HUDEP-2 (cell line): Measurements from ENCODE around the gene DAG1.
"Not testable (repeated sequence)": the region's sequence is repeated elsewhere in the genome, so short reads cannot be mapped to it uniquely, and the experiment has no call there.

Experiments
- DNase-seq, 76 experiments: peaks; one replicate each; lab custom pipeline; 2025; ENCODE audit not compliant: unreplicated experiment in 76 of 76; lab: John Stamatoyannopoulos, UW

Gene DAG1

GRCh38 chr3:49469037-49469935 lies 781 bp upstream of the DAG1 start:
- DNase-seq, result peak in 7 of 76 experiments; percentile 20 to 48 (median 27)

- peak in 6 of 76 experiments; percentile 42 to 59 (median 47) for DNase-seq
Observed at GRCh38 chr3:49470714-49471420, 800 bp downstream of the DAG1 start.

DNA sequence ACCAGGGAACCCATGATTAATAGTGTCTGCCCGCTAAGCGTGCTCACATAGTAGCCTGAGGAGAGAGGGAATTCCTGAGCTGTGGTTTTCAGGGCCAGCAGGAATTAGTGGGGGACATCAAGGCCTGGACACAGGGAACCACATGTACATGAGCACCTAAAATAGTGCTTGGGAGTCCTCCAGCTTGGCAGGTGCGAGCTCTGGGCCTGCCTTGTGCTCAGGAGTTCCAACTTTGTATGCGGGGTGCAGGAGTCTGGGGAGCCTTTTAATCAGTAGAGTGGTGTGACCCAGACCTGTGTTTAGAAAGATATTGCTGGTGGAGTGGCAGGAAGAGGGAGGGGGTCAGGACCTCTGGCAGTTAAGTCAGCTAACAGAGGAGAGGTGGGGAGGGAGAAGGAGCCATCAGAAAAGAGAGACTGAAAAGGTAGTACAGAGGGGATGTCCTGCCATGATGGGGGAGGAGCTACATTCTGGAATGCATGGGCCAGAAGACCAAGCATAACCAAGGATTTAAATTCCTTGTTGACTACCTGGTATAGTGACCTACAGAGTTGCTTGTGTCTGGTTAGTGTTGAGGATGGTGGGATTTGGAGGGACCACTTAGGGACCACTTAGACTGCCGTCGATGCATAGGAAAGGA lies 1.9 kb downstream of the DAG1 start:
- peak in 10 of 76 experiments; percentile 4 to 34 (median 16) for DNase-seq

DNA sequence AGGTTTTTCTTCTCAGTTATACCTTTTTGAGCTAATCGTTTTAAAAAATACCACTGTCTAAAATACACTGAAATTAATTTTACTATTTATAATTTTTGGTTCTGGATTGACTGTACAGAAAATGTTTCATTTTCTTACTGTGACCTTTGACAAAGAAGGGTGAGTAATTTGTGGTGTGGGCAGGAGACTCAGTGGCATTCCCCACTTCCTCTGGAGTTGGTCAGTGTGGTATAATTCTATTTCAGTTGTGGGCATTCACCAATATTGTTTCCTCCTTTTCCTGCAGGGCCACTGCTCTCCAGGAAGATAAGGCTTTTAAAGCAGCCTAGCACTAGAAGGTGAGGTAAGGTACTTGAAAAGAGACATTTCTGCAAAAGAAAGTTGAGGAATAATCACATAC lies 6.5 kb downstream of the DAG1 start:
- DNase-seq, result no peak

DNA sequence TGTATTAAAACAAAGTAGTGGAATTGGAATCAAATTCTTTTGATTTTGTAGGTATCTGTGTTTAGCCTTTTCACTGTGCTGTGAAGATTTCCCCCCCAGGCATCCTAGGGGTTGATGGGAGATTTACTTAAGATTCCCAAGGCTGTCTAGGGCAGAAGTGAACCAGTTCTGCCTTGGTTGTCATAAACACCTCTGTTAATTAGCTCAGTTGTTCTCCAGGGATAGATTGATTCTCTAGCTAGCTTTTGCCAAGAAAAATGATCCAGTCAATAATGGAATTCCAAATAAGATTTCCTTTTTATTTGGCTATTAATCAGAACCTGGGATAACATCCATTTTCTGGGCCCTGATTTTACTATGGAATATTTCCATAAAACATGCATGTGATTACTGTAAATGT lies 12.7 kb downstream of the DAG1 start:
- no peak for DNase-seq

- no peak for DNase-seq
Observed at GRCh38 chr3:49484471-49484870, 14.4 kb downstream of the DAG1 start.

DNA sequence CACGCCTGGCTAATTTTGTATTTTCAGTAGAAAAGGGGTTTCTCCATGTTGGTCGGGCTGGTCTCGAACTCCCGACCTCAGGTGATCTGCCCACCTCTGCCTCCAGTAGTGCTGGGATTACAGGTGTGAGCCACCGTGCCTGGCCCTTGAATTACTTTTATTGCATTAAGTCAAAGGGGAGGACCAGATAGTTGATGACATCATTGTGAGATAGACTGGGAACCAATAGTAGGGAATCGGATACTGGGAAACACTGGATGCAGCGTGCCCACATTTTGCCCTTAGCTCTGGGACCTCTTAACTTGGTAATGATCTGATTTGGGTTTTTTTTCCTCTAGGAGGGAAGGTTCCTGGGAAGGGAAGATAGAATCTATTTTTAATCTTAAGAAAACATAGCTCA lies 19.2 kb downstream of the DAG1 start:
- no peak for DNase-seq

DNA sequence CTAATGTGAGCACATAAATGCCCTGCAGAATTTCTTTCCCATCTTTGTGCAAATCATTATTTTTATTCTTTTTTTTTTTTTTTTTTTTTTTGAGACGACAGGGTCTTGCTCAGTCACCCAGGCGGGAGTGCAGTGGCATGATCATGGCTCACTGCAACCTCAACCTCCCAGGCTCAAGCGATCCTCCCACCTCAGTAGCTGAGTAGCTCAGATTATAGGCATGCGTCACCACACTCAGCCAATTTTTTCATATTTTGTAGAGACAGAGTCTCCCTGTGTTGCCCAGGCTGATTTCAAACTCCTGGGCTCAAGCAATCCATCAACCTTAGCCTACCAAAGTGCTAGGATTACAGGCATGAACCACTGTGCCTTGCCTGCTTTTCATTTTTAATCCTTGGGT lies 22.9 kb downstream of the DAG1 start:
- no peak for DNase-seq

DNA sequence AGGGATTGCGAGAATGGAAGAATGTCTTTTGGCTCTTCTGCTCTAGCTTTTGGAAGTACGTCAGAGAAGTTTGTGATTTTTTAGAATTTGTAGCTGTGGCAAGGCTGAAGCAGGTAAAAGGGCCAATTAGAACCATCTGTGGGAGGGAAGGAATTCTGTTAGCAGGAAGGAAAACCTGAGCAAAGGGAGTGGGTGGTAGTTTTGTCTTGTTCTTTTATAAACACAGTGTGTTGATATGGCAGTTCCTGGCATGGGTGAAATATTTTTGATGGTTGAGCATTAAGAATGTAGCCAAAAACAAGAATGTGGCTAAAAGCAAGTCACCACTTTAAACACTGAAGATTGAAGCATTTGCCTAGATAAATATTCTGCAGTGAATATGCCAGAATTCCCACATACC lies 23.8 kb downstream of the DAG1 start:
- DNase-seq, result no peak

DNA sequence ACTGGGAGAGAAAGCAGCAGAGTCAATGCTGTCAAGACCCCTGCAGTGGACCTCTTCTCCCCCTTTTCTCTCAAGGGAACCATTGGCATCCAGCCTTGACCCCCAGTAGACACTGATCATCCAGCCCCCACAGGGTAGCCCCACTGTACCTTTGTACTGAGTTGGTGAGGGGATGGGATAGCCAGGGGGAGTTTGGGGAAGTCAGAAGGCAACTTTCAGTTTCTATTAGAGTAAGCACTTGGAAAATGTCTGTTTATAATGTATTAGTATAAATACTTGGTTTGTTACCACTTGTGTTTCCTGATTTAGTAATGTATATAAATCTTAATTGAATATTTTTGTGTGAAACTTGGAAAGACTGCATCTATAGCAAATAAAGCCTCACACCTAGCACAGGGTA lies 25.0 kb downstream of the DAG1 start:
- no peak for DNase-seq

DNA sequence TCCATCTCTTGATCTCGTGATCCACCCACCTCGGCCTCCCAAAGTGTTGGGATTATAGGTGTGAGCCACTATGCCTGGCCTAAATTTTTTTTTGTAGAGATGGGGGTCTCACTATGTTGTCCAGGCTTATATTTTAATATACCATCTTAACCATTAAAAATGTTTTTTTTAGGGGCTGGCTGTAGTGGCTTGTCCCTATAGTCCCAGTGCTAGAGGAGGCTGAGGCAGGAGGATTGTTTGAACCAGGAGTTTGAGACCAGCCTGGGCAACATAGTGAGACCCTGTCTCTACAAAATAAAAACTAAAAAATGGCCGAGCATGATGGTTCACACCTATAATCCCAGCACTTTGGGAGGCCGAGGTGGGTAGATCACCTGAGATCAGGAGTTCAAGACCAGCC lies 26.8 kb downstream of the DAG1 start:
- DNase-seq, result not testable (repeated sequence)

DNA sequence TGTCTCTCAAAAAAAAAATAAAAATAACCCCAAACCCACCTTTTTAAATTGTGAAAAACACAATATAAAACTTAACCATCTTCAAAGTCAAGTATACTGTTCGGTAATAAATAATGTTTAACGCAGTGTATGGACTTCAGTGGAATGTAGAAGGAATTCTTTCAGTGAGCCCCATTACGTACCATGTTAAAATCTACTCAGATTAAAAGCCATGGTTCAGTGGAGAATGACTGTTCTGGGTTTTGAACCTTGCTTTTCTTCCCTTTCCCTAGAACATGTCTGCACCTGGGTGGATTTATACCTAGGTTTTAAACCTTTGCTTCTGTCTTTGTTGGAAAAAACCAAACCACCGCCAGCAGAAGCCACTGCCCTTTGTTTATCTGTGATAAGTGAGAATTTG lies 27.5 kb downstream of the DAG1 start:
- DNase-seq, result no peak

- DNase-seq, result no peak
Observed at GRCh38 chr3:49498239-49498638, 28.2 kb downstream of the DAG1 start.

GRCh38 chr3:49498648-49499047 lies 28.6 kb downstream of the DAG1 start:
- no peak for DNase-seq

DNA sequence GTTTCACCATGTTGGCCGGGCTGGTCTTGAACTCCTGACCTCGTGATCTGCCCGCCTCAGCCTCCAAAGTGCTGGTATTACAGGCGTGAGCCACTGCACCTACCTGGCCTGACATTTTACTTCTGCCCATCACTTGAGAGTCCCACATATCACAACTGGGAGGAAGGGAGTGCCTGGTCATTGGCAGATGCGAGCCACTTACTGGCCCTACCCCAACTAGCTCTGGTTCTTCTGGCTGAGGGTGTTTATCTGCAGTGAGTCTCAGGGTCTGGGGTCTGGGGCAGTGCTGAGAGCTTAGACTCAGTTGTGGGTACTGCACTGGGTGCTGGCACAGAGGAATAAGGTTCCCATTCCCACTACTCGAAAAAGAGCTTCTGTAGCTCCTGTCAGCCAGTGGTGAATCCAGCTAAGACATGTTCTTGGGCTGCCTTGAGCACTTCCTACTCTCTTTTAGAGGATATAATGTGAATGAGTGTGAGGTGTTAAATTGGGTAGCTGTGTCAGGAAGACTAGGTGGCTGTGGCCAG lies 30.2 kb downstream of the DAG1 start:
- DNase-seq, result peak in 25 of 76 experiments; percentile 3 to 63 (median 30)

DNA sequence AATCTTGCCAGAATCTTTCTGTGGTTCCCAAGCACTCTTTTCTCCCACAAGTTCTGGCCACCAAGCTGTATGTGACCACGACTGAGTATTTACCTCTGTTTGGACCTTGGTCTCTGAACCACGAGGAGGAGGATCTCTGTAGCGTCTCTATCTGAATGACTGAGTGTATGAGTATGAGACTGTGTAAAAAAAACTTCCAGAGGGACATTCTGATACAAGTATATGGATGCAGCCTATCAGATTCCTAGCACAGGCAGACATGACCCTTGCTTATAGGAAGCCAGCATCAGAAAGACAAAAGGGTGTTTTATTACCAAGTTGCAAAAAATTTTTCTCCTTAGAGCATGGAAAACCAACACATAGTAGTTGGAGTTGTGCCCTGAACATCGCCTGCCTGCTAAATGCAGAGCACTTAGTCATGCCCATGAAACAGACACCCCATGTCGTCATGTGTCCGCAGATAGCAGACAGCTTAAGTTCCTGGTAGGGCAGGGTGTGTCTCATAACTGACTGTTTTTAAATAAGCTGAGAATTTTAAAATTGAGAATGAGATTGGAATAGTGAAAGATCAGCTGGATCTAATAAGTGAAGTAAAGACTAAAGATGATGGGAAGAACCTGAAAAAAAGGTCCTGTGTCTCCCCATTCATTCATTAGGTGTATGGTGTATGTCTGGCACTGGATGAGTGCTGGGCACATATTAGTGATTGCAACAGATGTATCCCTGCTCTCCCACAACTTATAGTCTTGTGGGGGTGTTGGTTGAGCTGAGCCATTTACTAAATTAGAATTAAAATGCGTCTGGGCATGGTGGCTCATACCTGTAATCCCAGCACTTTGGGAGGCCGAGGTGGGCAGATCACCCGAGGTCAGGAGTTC lies 30.9 kb downstream of the DAG1 start:
- peak in 75 of 76 experiments; percentile 29 to 90 (median 74) for DNase-seq

- no peak for DNase-seq
Observed at GRCh38 chr3:49501842-49502241, 31.8 kb downstream of the DAG1 start.

GRCh38 chr3:49506906-49507305 lies 36.8 kb downstream of the DAG1 start:
- DNase-seq, result no peak

- no peak for DNase-seq
Observed at GRCh38 chr3:49509028-49509561, 39.0 kb downstream of the DAG1 start.

- no peak for DNase-seq
Observed at GRCh38 chr3:49511639-49512038, 41.6 kb downstream of the DAG1 start.
